Small intestine (tissue), 7 donors: ENCODE results near the gene SRGAP3. TPM values are rescaled to one million over a fixed set of nuclear protein-coding genes. Genes with fewer than 3 reads are reported as not detected.

Source experiments
- DNase-seq, 2 donors: peaks; one replicate each; pipeline versions ENCODE4 v3.0.0 to v3.0.0-alpha.2; 2013
- FAIRE-seq: peaks from 2 replicates; lab custom pipeline; 2012; peaks lifted over from hg19 to GRCh38; lab: Jason Lieb, UNC
- H3K27ac ChIP-seq, 3 donors: one replicate each; pipeline ENCODE4 v1.5.1; 2013; ENCODE audit warnings: low read length in 2 of 3, mild to moderate bottlenecking in 2 of 3, control low read depth in 1 of 3, inconsistent platforms in 1 of 3, low read depth in 1 of 3, moderate library complexity in 1 of 3
- H3K27me3 ChIP-seq, 3 donors: one replicate each; pipeline ENCODE4 v1.6.1; 2013; ENCODE audit warnings: low read length in 3 of 3, inconsistent platforms in 1 of 3; ENCODE audit not compliant: control insufficient read depth in 3 of 3, insufficient read depth in 3 of 3
- H3K36me3 ChIP-seq, 3 donors: one replicate each; pipeline ENCODE4 v1.6.1; 2013; ENCODE audit warnings: low read length in 3 of 3, inconsistent platforms in 1 of 3, low read depth in 1 of 3, mild to moderate bottlenecking in 1 of 3, moderate library complexity in 1 of 3; ENCODE audit not compliant: control insufficient read depth in 3 of 3, insufficient read depth in 2 of 3
- H3K4me1 ChIP-seq, 3 donors: one replicate each; pipeline ENCODE4 v1.6.1; 2013; ENCODE audit warnings: low read length in 2 of 3, inconsistent platforms in 1 of 3, low read depth in 1 of 3, mild to moderate bottlenecking in 1 of 3, moderate library complexity in 1 of 3; ENCODE audit not compliant: control insufficient read depth in 3 of 3, insufficient read depth in 2 of 3
- H3K4me3 ChIP-seq, 3 donors: one replicate each; pipeline ENCODE4 v1.5.1; 2013; ENCODE audit warnings: low read length in 3 of 3, control low read depth in 1 of 3, inconsistent platforms in 1 of 3, low read depth in 1 of 3, mild to moderate bottlenecking in 1 of 3, moderate library complexity in 1 of 3
- H3K9me3 ChIP-seq, 2 donors: one replicate each; pipeline ENCODE4 v1.6.1; 2013; ENCODE audit warnings: low read depth in 1 of 2, low read length in 1 of 2; ENCODE audit not compliant: control insufficient read depth in 2 of 2, insufficient read depth in 1 of 2
- WGBS, 3 donors: extraction: QIAGEN DNeasy Blood & Tissue Kit; methylation state at CpG; one replicate each; pipeline ENCODE4 v1.1.7; 2013; 5-methylcytosine and 5-hydroxymethylcytosine counted together
- polyA plus RNA-seq, 4 donors: library from polyadenylated mRNA; stranded (reverse) in 3 of 4; unstranded in 1 of 4; fragments of 200-250 nt in 3 of 4; fragments of 120-200 nt in 1 of 4; gene quantifications; one replicate each; pipeline versions ENCODE4 v1.2.1 to v1.2.3, GENCODE V29; 2013
- donor health status: healthy with polysubstance abuse.
- donor health status: control.
- donor health status: control.
- donor health status: Bipolar disorder and iron deficiency.
- donor health status: healthy.

SRGAP3 gene
- polyA plus RNA-seq, 4 donors: 0.22 to 2.7 (median 1.2) TPM

DNA sequence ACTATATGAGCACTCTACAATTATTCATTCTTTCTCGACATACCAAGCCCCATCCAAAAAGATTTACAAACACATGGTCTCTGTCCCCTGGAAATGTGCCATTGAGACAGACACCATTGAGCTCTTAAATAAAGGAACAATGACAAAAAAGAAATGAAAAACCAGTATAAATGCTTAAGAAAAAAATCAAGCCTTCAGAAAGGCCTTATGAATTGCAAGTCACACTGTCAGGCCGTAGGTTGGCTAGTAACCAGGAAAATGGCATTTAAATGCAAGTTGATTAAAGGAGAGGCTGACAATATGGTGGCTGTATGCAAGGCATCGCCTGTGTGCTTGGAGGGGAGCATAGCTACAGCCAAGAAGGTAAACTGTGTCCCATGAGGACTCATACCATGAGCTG, 49.7 kb downstream of the SRGAP3 start:
- no peak overlapping the region for H3K27ac ChIP-seq
- FAIRE-seq (no peak), DNase-seq (no peak)
- no peaks in the 10 kb centered on the region for H3K9me3 ChIP-seq
- H3K4me3 ChIP-seq: no peak overlapping the region
- no peaks in the 10 kb centered on the region for H3K36me3 ChIP-seq
- no peaks in the 10 kb centered on the region for H3K27me3 ChIP-seq
- peaks cover 0 to 10% (median 2%) of the 10 kb centered on the region in 3 donors for H3K4me1 ChIP-seq
- WGBS, 3 donors: 78 to 90% (median 87%) methylated on average over 3 of the region's 3 CpGs

DNA sequence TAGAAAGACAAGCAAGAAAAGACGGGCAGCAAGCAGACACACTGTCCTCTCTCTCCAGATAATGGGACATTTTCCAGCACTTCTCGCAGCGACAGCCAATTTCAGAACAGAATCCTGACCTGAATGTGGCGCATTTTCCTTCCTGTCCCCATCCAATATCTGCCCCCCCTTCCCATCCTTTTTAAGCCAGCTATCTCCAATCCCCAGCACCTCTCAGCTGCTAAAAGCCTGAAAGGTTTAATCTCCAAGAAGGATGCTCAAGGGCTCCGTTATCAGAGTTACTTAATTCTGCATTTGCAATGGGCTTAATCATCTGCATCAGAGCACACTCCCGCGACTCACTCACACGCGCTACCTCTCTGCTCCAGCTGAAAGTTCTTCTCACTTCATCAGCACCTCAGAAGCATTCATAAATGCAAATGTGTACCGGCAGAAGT, 50.5 kb downstream of the SRGAP3 start:
- Histone ChIP-seq H3K4me3 (no peak overlapping the region), H3K27ac (no peak overlapping the region), H3K4me1 (peaks cover 0 to 2% (median 0%) of the 10 kb centered on the region in 3 donors), H3K9me3 (no peaks in the 10 kb centered on the region), H3K36me3 (no peaks in the 10 kb centered on the region), H3K27me3 (no peaks in the 10 kb centered on the region)
- DNase-seq (no peak), FAIRE-seq (no peak)
- WGBS, 3 donors: 83 to 93% (median 91%) methylated on average over 10 of the region's 10 CpGs

- Histone ChIP-seq H3K27ac (no peak overlapping the region), H3K27me3 (no peaks in the 10 kb centered on the region), H3K4me1 (peaks cover 0 to under 1% (median 0%) of the 10 kb centered on the region in 3 donors), H3K9me3 (no peaks in the 10 kb centered on the region), H3K4me3 (no peak overlapping the region), H3K36me3 (no peaks in the 10 kb centered on the region)
- FAIRE-seq (no peak), DNase-seq (no peak)
- WGBS, 3 donors: 56 to 83% (median 80%) methylated on average over 3 of the region's 3 CpGs
These were observed 51.2 kb downstream of the SRGAP3 start for GRCh38 chr3:9198261-9198660.

DNA sequence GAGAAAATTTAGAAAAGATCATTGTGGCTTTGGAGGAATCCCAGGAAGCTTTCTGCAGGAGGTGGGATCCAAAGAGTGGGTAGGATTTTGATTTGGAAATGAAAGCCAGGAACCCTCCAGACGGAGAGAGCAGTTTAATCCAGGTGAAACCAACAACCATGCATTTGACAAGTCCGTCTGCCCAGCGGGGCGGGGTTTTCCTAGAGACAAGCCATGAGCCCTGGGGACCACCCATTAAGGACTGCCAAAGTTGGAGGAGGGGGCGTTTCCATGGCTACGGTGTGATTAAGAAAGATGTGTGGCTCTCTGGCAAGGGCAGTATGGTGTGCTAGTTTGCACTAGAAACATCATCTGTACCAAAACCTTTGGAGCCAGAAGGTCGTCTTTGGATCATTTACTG, 53.4 kb downstream of the SRGAP3 start:
- H3K27me3 ChIP-seq: no peaks in the 10 kb centered on the region
- peaks cover 0 to 15% (median 0%) of the 10 kb centered on the region in 3 donors for H3K4me1 ChIP-seq
- FAIRE-seq (no peak), DNase-seq (no peak)
- no peak overlapping the region for H3K4me3 ChIP-seq
- no peaks in the 10 kb centered on the region for H3K36me3 ChIP-seq
- 67 to 83% (median 79%) methylated on average over 7 of the region's 7 CpGs for WGBS, 3 donors
- no peaks in the 10 kb centered on the region for H3K9me3 ChIP-seq
- no peak overlapping the region for H3K27ac ChIP-seq

DNA sequence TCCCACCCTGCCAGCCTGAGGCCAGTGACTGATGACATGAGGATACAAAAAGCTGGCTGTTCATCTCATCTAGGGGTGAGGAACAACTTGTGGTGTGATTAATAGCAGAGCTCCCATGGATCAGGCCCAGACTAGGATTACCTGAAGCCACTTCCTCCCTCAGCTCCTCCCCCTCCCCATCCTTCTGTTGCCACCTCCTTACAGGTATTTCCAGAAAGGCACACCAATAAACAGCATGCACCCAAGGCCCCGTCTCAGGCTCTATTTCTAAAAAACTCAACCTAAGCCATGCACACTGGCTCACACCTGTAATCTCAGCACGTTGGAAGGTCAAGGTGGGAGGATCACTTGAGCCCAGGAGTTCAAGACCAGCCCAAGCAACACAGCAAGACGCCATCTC, 54.1 kb downstream of the SRGAP3 start:
- H3K36me3 ChIP-seq: peaks cover 0 to 2% (median 0%) of the 10 kb centered on the region in 3 donors
- peaks cover 0 to 15% (median 0%) of the 10 kb centered on the region in 3 donors for H3K4me1 ChIP-seq
- H3K27me3 ChIP-seq: no peaks in the 10 kb centered on the region
- no peak overlapping the region for H3K27ac ChIP-seq
- FAIRE-seq (no peak), DNase-seq (no peak)
- 81 to 89% (median 86%) methylated on average over 3 of the region's 3 CpGs for WGBS, 3 donors
- H3K9me3 ChIP-seq: no peaks in the 10 kb centered on the region
- no peak overlapping the region for H3K4me3 ChIP-seq

DNA sequence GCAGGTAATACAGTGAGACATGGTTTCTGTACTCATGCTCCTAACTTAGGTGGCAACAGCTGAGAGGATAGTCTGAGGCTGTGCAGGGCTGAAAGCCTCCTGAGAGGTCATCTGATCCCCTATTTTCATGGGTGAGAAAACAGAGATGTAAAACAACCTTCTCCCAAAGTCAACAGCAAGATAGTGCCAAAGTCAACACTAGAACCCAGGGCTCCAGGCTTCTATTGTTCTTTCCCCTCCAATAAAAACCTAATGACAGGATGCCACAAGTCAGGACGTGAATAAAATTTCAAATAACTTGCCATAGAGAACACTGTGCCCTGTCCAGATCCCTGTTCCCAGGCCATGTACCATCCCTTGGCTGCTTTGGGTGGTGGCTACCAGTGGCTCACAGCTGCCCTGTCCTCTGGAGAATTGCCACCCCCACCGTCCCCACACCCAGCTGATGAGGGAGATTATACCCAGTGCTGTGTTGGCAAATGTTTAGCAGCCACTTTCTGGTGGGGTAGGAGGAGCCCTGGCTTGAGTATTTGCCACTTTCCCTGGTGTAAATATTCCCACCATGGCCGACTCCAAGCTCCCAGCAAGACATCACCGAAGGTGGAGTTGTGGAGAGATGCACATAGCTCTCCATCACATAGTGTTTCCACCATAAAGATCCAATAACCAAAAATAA, 54.8 kb downstream of the SRGAP3 start:
- Histone ChIP-seq H3K9me3 (no peaks in the 10 kb centered on the region), H3K36me3 (peaks cover 0 to 2% (median 0%) of the 10 kb centered on the region in 3 donors), H3K4me3 (no peak overlapping the region), H3K4me1 (peaks cover 0 to 15% (median 0%) of the 10 kb centered on the region in 3 donors), H3K27ac (no peak overlapping the region), H3K27me3 (no peaks in the 10 kb centered on the region)
- 88 to 95% (median 89%) methylated on average over 4 of the region's 4 CpGs for WGBS, 3 donors
- FAIRE-seq (no peak), DNase-seq (no peak)

DNA sequence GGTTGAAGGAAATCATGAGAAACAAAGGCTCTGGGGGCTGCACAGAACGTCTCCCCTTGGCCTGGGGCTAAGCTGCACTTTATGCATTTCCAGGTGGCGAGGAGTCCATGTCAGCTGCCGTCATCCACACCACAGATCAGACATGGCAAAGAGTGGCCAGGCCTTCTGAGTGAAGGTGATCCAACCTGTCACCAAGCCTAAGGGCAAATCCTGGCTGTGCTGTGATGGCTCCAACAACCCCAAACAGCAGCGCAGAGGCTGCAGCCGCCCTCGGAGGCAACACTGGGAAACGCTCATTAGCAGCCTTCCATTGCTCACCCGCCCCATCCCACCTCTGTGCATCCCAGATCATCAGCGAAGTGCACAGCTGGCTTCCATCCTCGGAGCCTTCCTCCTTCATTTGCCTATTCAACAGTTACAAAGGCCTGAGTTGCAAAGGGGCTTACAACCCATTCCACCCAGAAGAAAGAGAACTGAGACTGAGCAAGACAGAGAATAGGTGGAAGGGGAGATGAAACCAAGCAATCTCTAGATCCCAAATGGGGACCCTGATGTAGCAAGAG, 55.7 kb downstream of the SRGAP3 start:
- Histone ChIP-seq H3K27ac (no peak overlapping the region), H3K4me3 (no peak overlapping the region), H3K4me1 (peaks cover 0 to 15% (median 0%) of the 10 kb centered on the region in 3 donors), H3K36me3 (peaks cover 0 to 2% (median 0%) of the 10 kb centered on the region in 3 donors), H3K9me3 (no peaks in the 10 kb centered on the region), H3K27me3 (no peaks in the 10 kb centered on the region)
- 84 to 92% (median 87%) methylated on average over 10 of the region's 10 CpGs for WGBS, 3 donors
- DNase-seq: no peak
- FAIRE-seq: no peak

DNA sequence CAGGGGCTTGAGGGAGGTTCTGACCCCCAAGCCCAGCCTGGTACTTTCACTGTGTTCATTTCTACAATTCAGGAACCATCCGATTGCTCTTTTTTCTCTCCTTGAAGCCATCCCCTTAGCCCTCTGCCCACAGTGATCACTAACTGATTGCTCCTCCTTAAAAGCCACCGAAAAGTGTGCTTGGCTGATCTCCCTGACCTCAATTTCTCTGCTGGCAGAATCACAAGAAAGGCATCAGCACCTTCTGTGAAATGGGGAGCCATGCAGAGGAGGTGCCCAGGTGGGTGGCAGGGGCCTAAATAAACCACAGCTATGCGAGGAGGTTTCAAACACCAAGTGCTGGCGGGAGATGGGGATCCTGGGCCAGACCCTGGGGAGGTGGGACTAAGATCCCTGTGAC, 56.2 kb downstream of the SRGAP3 start:
- H3K4me1 ChIP-seq: peaks cover 0 to 15% (median 0%) of the 10 kb centered on the region in 3 donors
- no peak overlapping the region for H3K27ac ChIP-seq
- H3K27me3 ChIP-seq: no peaks in the 10 kb centered on the region
- FAIRE-seq (no peak), DNase-seq (no peak)
- H3K36me3 ChIP-seq: peaks cover 0 to 2% (median 0%) of the 10 kb centered on the region in 3 donors
- WGBS, 3 donors: 90 to 96% (median 91%) methylated on average over 4 of the region's 4 CpGs
- no peak overlapping the region for H3K4me3 ChIP-seq
- no peaks in the 10 kb centered on the region for H3K9me3 ChIP-seq
